Stomach (tissue), 9 donors: ENCODE measurements around the gene WIPF2. TPM values are rescaled to one million over a fixed set of nuclear protein-coding genes. Genes with fewer than 3 reads are reported as not detected.
"Not testable (repeated sequence)": the region's sequence is repeated elsewhere in the genome, so short reads cannot be mapped to it uniquely, and the experiment has no call there.

Source experiments
- DNase-seq, 2 donors: peaks; one replicate each; pipeline versions ENCODE4 v3.0.0 to v3.0.0-alpha.2; 2013 to 2019
- H3K27ac ChIP-seq, 5 donors: fragments of 200-600 bp in 4 of 5; sonication (generic) in 4 of 5; one replicate each; pipeline ENCODE4 v1.5.1; 2013 to 2019; ENCODE audit warnings: mild to moderate bottlenecking in 1 of 5, moderate library complexity in 1 of 5
- H3K27me3 ChIP-seq, 3 donors: fragments of 200-600 bp; sonication (generic); one replicate each; pipeline ENCODE4 v1.5.1; 2017 to 2019; ENCODE audit warnings: mixed run types in 1 of 3
- H3K36me3 ChIP-seq, 4 donors: fragments of 200-600 bp; sonication (generic); 1 replicate in 3 of 4; 2 replicates in 1 of 4; pipeline ENCODE4 v1.5.1; 2016 to 2019
- H3K4me1 ChIP-seq, 4 donors: fragments of 200-600 bp; sonication (generic); one replicate each; pipeline ENCODE4 v1.5.1; 2016 to 2019
- H3K4me3 ChIP-seq, 4 donors: fragments of 200-600 bp; sonication (generic) in 3 of 4; one replicate each; pipeline ENCODE4 v1.5.1; 2016 to 2019; ENCODE audit warnings: mild to moderate bottlenecking in 1 of 4
- H3K9me3 ChIP-seq, 4 donors: fragments of 200-600 bp; sonication (generic); one replicate each; pipeline ENCODE4 v1.5.1; 2016 to 2019
- EP300 ChIP-seq: sonication (generic); formaldehyde crosslinking; IDR thresholded peaks from one replicate; pipeline ENCODE4 v1.6.1; 2017; ENCODE audit warnings: antibody characterized with exemption
- POLR2A ChIP-seq, 4 donors: fragments of 450-650 bp; IDR thresholded peaks; one replicate each; pipeline ENCODE4 v1.6.1; 2016; ENCODE audit warnings: antibody characterized with exemption in 4 of 4, control low read depth in 2 of 4, mild to moderate bottlenecking in 1 of 4, moderate library complexity in 1 of 4
- POLR2AphosphoS5 ChIP-seq, 3 donors: sonication (generic); formaldehyde crosslinking; IDR thresholded peaks; one replicate each; pipeline ENCODE4 v1.6.1; 2016; ENCODE audit warnings: antibody characterized with exemption in 3 of 3
- WGBS, 5 donors: extraction: QIAGEN DNeasy Blood & Tissue Kit in 3 of 5; methylation state at CpG; one replicate each; pipeline versions ENCODE4 v1.1.5 to v1.1.7; 2013 to 2018; 5-methylcytosine and 5-hydroxymethylcytosine counted together
- intact Hi-C: fragments of 100-400 bp; cut with DNase I; formaldehyde crosslinking; loops from one replicate; pipeline ENCODE4 v1.15.1; 2023; ENCODE audit warnings: low total_unique reads
- polyA plus RNA-seq, 3 donors: library from polyadenylated mRNA; stranded (reverse); fragments of 200-250 nt; gene quantifications; one replicate each; pipeline ENCODE4 v1.2.3, GENCODE V29; 2013
- total RNA-seq, 5 donors: library from RNA; depleted of rRNA; stranded (reverse); fragments of >200 nt; gene quantifications; one replicate each; pipeline versions ENCODE4 v1.1.0 to v1.2.3, GENCODE V29; 2014 to 2016
- TF ChIP-seq, protein P1 (sequence below), 7 experiments: fragments of 450-650 bp in 4 of 7; fragments of 200-600 bp in 3 of 7; sonication (generic) in 3 of 7; IDR thresholded peaks; one replicate each; pipeline ENCODE4 v1.5.1; 2016 to 2019; ENCODE audit warnings: antibody characterized with exemption in 7 of 7, control low read depth in 2 of 7, mild to moderate bottlenecking in 1 of 7
- donor health status: healthy with polysubstance abuse.
- donor health status: Bipolar disorder and iron deficiency.
- donor health status: healthy.

Gene WIPF2
- total and polyA plus RNA-seq, 8 donors, result 1.4 to 40.6 (median 13.5) TPM

DNA sequence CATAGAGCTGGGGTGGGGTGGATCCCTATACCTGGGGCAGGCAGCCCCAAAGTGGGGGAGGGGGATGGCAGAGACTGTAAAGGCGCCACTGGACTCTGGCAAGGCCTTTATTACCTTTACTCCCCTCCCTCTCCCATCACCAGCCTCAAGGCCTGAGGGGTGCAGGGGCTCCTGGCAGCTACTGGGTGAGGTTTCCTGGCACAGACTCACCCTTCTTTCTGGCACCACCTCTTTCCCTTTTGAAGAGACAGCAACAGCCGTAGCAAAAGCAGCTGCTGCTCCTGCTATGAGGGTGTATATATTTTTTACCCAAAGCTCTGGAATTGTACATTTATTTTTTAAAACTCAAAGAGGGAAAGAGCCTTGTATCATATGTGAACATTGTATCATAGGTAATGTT, 24.3 kb upstream of the WIPF2 start:
- WGBS, 5 donors, result 48 to 67% (median 57%) methylated on average over 2 of the region's 2 CpGs
- Histone ChIP-seq H3K4me1 (peaks cover 13 to 26% (median 18%) of the 10 kb centered on the region in 4 donors), H3K4me3 (no peak overlapping the region), H3K27me3 (no peaks in the 10 kb centered on the region), H3K9me3 (no peaks in the 10 kb centered on the region), H3K36me3 (peaks cover 0 to 15% (median under 1%) of the 10 kb centered on the region in 4 donors), H3K27ac (no peak overlapping the region)
- DNase-seq, result no peak
- TF ChIP-seq, protein P1, sequence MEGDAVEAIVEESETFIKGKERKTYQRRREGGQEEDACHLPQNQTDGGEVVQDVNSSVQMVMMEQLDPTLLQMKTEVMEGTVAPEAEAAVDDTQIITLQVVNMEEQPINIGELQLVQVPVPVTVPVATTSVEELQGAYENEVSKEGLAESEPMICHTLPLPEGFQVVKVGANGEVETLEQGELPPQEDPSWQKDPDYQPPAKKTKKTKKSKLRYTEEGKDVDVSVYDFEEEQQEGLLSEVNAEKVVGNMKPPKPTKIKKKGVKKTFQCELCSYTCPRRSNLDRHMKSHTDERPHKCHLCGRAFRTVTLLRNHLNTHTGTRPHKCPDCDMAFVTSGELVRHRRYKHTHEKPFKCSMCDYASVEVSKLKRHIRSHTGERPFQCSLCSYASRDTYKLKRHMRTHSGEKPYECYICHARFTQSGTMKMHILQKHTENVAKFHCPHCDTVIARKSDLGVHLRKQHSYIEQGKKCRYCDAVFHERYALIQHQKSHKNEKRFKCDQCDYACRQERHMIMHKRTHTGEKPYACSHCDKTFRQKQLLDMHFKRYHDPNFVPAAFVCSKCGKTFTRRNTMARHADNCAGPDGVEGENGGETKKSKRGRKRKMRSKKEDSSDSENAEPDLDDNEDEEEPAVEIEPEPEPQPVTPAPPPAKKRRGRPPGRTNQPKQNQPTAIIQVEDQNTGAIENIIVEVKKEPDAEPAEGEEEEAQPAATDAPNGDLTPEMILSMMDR (IDR thresholded peaks at IDR 0.05), result no peak
- TF ChIP-seq POLR2A (IDR thresholded peaks at IDR 0.05) (no peak), EP300 (no peak), POLR2AphosphoS5 (IDR thresholded peaks at IDR 0.05) (no peak)
- intact Hi-C loops, result no loop called here

DNA sequence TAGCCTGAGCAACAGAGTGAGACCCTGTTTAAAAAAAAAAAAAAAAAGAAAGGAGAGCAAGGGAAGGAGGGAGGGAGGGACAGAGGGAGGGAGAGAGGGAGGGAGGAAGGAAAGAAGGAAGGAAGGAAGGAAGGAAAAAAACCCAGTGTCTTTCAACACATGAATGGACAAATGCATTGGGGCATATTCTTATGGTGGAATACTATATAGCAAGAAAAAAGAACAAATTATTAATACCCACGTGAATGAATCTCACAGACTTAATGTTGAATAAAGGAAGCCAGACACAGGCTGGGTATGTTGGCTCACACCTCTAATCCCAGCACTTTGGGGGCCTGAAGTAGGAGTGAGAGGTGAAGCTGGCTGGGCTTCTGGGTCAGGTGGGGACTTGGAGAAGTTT, 21.6 kb upstream of the WIPF2 start:
- H3K4me1 ChIP-seq, result peaks cover 0 to 14% (median 5%) of the 10 kb centered on the region in 4 donors
- H3K27ac ChIP-seq, result no peak overlapping the region
- DNase-seq, result no peak
- TF ChIP-seq, protein P1 (IDR thresholded peaks at IDR 0.05), result no peak
- TF ChIP-seq POLR2AphosphoS5 (IDR thresholded peaks at IDR 0.05) (no peak), EP300 (no peak), POLR2A (IDR thresholded peaks at IDR 0.05) (no peak)
- no peaks in the 10 kb centered on the region for H3K27me3 ChIP-seq
- intact Hi-C loops, result no loop called here
- H3K4me3 ChIP-seq, result no peak overlapping the region
- H3K36me3 ChIP-seq, result peaks cover 0 to 14% (median 0%) of the 10 kb centered on the region in 4 donors
- no peaks in the 10 kb centered on the region for H3K9me3 ChIP-seq
- WGBS, 5 donors, result 76 to 87% (median 86%) methylated on average over 1 of the region's 1 CpG

DNA sequence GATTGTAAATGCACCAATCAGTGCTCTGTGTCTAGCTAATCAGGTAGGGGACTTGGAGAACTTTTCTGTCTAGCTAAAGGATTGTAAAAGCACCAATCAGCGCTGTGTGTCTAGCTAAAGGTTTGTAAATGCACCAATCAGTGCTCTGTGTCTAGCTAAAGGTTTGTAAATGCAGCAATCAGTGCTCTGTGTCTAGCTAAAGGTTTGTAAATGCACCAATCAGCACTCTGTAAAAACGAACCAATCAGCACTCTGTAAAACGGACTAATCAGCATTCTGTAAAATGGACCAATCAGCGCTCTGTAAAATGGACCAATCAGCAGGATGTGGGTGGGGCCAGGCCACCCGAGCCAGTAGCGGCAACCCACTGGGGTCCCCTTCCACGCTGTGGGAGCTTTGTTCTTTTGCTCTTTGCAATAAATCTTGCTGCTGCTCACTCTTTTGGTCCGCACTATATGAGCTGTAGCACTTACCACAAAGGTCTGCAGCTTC, 21.1 kb upstream of the WIPF2 start:
- intact Hi-C loops, H3K4me3 ChIP-seq, H3K27me3 ChIP-seq, H3K36me3 ChIP-seq, H3K9me3 ChIP-seq, H3K27ac ChIP-seq, DNase-seq: not testable (repeated sequence)
- peaks cover 0 to 14% (median 5%) of the 10 kb centered on the region in 4 donors for H3K4me1 ChIP-seq
- WGBS, 5 donors, result 68 to 77% (median 74%) methylated on average over 8 of the region's 8 CpGs

DNA sequence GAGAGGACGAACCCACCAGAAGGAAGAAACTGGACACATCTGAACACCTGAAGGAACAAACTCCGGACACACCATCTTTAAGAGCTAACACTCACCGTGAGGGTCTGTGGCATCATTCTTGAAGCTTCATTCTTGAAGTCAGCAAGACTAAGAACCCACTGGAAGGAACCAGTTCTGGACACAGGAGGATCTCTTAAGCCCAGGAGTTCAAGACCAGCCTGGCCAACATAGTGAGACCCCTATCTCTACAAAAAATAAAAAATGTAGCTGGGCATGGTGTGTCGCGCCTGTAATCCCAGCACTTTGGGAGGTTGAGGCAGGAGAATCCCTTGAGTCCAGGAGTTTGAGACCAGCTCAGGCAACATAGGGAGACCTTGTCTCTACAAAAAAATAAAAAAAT, 20.5 kb upstream of the WIPF2 start:
- no peak overlapping the region for H3K27ac ChIP-seq
- WGBS, 5 donors, result 88 to 94% (median 90%) methylated on average over 5 of the region's 5 CpGs
- intact Hi-C loops, result no loop called here

DNA sequence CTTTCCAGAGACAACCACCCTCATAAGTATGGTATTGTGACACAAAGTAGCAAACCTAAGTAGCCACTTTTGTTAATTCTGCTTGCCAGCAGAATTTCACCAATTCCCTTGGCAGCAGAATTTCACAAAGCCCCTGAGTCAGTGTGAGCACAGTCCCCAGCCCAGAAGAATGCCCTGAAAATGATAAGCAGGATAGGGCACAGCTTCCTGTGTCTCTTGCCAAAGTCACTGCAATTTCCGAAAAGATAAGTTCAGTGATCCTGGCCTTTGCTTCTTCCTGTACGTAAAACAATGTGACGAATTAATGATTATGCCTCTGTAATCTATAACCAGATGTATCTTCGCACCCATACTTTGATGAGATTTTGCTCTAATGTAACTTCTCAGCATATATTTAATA, 16.0 kb upstream of the WIPF2 start:
- H3K27ac ChIP-seq, result peak overlapping the region in 1 of 5 donors; percentile 8
- intact Hi-C loops, result loop anchor here (5.0 kb wide), 1 partner anchor 89 kb away; no protein-coding TSS in a partner anchor
- DNase-seq, result no peak

More for the DNA sequence above, 20.5 kb upstream of the WIPF2 start:
- H3K36me3 ChIP-seq, result peaks cover 0 to 4% (median 0%) of the 10 kb centered on the region in 4 donors
- TF ChIP-seq POLR2A (IDR thresholded peaks at IDR 0.05) (no peak), POLR2AphosphoS5 (IDR thresholded peaks at IDR 0.05) (no peak), EP300 (no peak)
- TF ChIP-seq, protein P1 (IDR thresholded peaks at IDR 0.05), result no peak
- peaks cover 0 to 14% (median 5%) of the 10 kb centered on the region in 4 donors for H3K4me1 ChIP-seq
- H3K9me3 ChIP-seq, result no peaks in the 10 kb centered on the region
- no peak overlapping the region for H3K4me3 ChIP-seq
- DNase-seq, result no peak
- no peaks in the 10 kb centered on the region for H3K27me3 ChIP-seq

DNA sequence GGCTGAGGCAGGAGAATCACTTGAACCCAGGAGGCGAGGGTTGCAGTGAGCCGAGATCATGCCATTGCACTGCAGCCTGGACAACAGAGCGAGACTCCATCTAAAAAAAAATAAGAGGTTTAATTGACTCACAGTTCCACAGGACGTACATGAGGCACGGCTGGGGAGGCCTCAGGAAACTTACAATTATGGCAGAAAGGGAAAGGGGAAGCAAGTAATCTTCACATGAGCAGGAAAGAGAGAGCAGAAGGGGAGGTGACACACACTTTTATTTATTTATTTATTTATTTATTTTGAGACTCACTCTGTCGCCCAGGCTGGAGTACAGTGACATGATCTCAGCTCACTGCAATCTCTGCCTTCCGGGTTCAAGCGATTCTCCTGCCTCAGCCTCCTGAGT, 12.9 kb upstream of the WIPF2 start:
- H3K27me3 ChIP-seq, H3K36me3 ChIP-seq, H3K4me3 ChIP-seq, H3K27ac ChIP-seq, intact Hi-C loops, DNase-seq, H3K9me3 ChIP-seq: not testable (repeated sequence)
- peaks cover 0 to 10% (median 4%) of the 10 kb centered on the region in 4 donors for H3K4me1 ChIP-seq
- WGBS, 5 donors, result 83 to 91% (median 87%) methylated on average over 8 of the region's 8 CpGs

More for the DNA sequence above, 16.0 kb upstream of the WIPF2 start:
- TF ChIP-seq POLR2AphosphoS5 (IDR thresholded peaks at IDR 0.05) (no peak), EP300 (no peak), POLR2A (IDR thresholded peaks at IDR 0.05) (no peak)
- TF ChIP-seq, protein P1 (IDR thresholded peaks at IDR 0.05), result no peak
- Histone ChIP-seq H3K36me3 (no peaks in the 10 kb centered on the region), H3K4me1 (peaks cover 0 to 10% (median 4%) of the 10 kb centered on the region in 4 donors), H3K27me3 (no peaks in the 10 kb centered on the region), H3K9me3 (no peaks in the 10 kb centered on the region), H3K4me3 (no peak overlapping the region)
- WGBS, 5 donors, result 55 to 70% (median 57%) methylated on average over 4 of the region's 4 CpGs
